NB4 (cell line): Measurements from ENCODE around the gene SLCO3A1.
A peak's percentile ranks its signal among the peaks of the same experiment; 100 is the strongest.

Experiments
- CTCF ChIP-seq: IDR thresholded peaks from one replicate; pipeline ENCODE4 v1.5.1; 2012; ENCODE audit warnings: low read depth, low read length
- MAX ChIP-seq: IDR thresholded peaks from 2 replicates; pipeline ENCODE4 v1.6.1; 2011; ENCODE audit warnings: low read depth, low read length
- MYC ChIP-seq: IDR thresholded peaks from 2 replicates; pipeline ENCODE4 v1.6.1; 2011; ENCODE audit warnings: low read depth, low read length
- POLR2A ChIP-seq: IDR thresholded peaks from 2 replicates; pipeline ENCODE4 v1.6.1; 2011; ENCODE audit warnings: mild to moderate bottlenecking; ENCODE audit not compliant: insufficient read length; ENCODE audit errors: extremely low read depth

GRCh38 chr15:92079047-92079446, 225.5 kb downstream of the SLCO3A1 start:
- no peak for TF ChIP-seq POLR2A
- peak; percentile 48 for TF ChIP-seq CTCF
- no peak; the same call in 1 of the 2 replicates for TF ChIP-seq MAX
- TF ChIP-seq MYC, result no peak
